Left renal pelvis (tissue), 4 donors: ENCODE data around the gene SPATA3. TPM values are rescaled to one million over a fixed set of nuclear protein-coding genes. Genes with fewer than 3 reads are reported as not detected.
"Not testable (repeated sequence)": the region's sequence is repeated elsewhere in the genome, so short reads cannot be mapped to it uniquely, and the experiment has no call there.

ENCODE experiments used
- DNase-seq, 4 donors: peaks; one replicate each; pipeline ENCODE4 v3.0.0-alpha.2; 2013; ENCODE audit warnings: low read depth in 4 of 4, low spot score in 3 of 4
- polyA plus RNA-seq, 4 donors: library from polyadenylated mRNA; unstranded; fragments of 120-200 nt; gene quantifications; one replicate each; pipeline ENCODE4 v1.2.1, GENCODE V29; 2013; ENCODE audit not compliant: insufficient read length in 4 of 4

The SPATA3 gene
- polyA plus RNA-seq, 4 donors, result not detected

GRCh38 chr2:230967113-230967512, 28.8 kb upstream of the SPATA3 start:
- no peak for DNase-seq

- not testable (repeated sequence) for DNase-seq
Observed at GRCh38 chr2:230968314-230968713, 27.6 kb upstream of the SPATA3 start.

GRCh38 chr2:230968921-230969658, 26.8 kb upstream of the SPATA3 start:
- no peak for DNase-seq

- DNase-seq, result no peak
Observed at GRCh38 chr2:230969659-230970015, 26.3 kb upstream of the SPATA3 start.

- no peak for DNase-seq
Observed at GRCh38 chr2:230972046-230972445, 23.9 kb upstream of the SPATA3 start.

- no peak for DNase-seq
Observed at GRCh38 chr2:230974096-230974913, 21.6 kb upstream of the SPATA3 start.

- no peak for DNase-seq
Observed at GRCh38 chr2:230975927-230976326, 20.0 kb upstream of the SPATA3 start.

GRCh38 chr2:230976671-230977171, 19.2 kb upstream of the SPATA3 start:
- no peak for DNase-seq

- no peak for DNase-seq
Observed at GRCh38 chr2:230980468-230980867, 15.5 kb upstream of the SPATA3 start.

GRCh38 chr2:230981704-230982103, 14.2 kb upstream of the SPATA3 start:
- DNase-seq, result no peak

GRCh38 chr2:230982126-230982525, 13.8 kb upstream of the SPATA3 start:
- no peak for DNase-seq

- no peak for DNase-seq
Observed at GRCh38 chr2:230982528-230982927, 13.4 kb upstream of the SPATA3 start.

- DNase-seq, result no peak
Observed at GRCh38 chr2:230983566-230983965, 12.4 kb upstream of the SPATA3 start.

- DNase-seq, result no peak
Observed at GRCh38 chr2:230984393-230985220, 11.3 kb upstream of the SPATA3 start.

GRCh38 chr2:230985519-230986231, 10.2 kb upstream of the SPATA3 start:
- DNase-seq, result no peak

GRCh38 chr2:230986520-230987136, 9.3 kb upstream of the SPATA3 start:
- DNase-seq, result no peak

GRCh38 chr2:230987137-230988020, 8.5 kb upstream of the SPATA3 start:
- DNase-seq, result peak; percentile 33 to 50 (median 42)

- no peak for DNase-seq
Observed at GRCh38 chr2:230989731-230990130, 6.2 kb upstream of the SPATA3 start.
